Stimulated activated CD4-positive, alpha-beta T cell treated with anti-CD3 and anti-CD28 coated beads, Interleukin-4, amount 100 ng/mL, for 24 hours (primary cell): ENCODE measurements around the gene THOC2.

Experiments
- DNase-seq: peaks from one replicate; pipeline ENCODE4 v3.0.0-alpha.2; 2020

Gene THOC2

DNA sequence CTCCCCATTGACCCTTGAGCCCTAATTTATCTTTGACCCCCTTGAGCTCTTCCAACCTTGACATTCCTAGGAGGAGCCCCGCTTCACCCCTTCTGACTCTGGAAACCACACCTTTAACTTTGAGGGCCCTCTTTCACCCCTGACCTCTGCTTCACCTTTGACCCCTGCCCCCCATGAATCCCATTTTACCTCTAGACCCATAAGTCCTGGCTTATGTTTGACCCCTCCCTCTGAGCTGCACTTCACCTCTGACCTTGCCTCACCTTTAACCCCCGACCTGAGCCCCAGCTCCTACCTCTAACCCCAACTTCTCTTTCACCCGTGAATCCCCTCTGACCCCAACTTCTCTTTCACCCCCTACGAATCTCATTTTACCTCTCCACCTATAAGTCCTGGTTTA, 169.7 kb downstream of the THOC2 start:
- DNase-seq = no peak

- no peak for DNase-seq
Observed at GRCh38 chrX:123562342-123563146, 170.3 kb downstream of the THOC2 start.

DNA sequence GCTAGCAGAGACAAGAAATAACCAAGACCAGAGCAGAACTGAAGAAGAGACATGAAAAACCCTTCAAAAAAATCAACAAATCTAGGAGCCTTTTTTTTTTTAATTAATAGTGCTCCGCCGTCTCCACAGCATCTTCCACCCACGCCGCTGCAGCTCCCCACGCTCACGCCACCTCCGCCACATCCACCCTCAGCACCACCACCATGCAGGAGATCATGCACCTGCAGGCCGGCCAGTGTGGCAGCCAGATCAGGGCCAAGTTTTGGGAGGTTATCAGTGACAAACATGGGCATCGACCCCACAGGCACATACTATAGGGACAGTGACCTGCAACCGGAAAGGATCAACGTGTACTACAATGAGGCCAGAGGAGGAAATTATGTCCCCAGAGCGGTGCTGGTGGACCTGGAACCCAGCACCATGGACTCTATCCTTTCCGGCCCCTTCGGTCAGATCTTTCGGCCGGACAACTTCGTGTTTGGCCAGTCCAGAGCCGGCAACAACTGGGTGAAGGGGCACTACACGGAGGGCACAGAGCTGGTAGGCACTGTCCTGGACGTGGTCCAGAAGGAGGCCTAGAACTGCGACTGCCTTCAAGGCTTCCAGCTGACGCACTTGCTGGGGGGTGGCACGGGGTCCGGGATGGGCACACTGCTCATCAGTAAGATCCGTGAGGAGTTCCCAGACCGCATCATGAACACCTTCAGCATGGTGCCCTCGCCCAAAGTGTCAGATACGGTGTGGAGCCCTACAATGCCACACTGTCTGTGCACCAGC, 171.2 kb downstream of the THOC2 start:
- no peak for DNase-seq

- no peak for DNase-seq
Observed at GRCh38 chrX:123550829-123551228, 182.0 kb downstream of the THOC2 start.
